AG04450 (cell line): ENCODE results near the gene APOC4. TPM values are rescaled to one million over a fixed set of nuclear protein-coding genes. Genes with fewer than 3 reads are reported as not detected.
"Not testable (repeated sequence)": the region's sequence is repeated elsewhere in the genome, so short reads cannot be mapped to it uniquely, and the experiment has no call there.

ENCODE experiments used
- CTCF ChIA-PET: fragments of 300-600, 350-600 bp; formaldehyde crosslinking; extraction: SDS; loops from one replicate; lab custom pipeline; 2022; ENCODE audit warnings: antibody characterized with exemption, inconsistent platforms; lab: Charles Lee
- POLR2A ChIA-PET: fragments of 350-600 bp; formaldehyde crosslinking; extraction: SDS; loops from one replicate; lab custom pipeline; 2021; ENCODE audit warnings: antibody characterized with exemption, inconsistent platforms; lab: Yijun Ruan, JAX
- DNase-seq: peaks from one replicate; pipeline ENCODE4 v3.0.0-alpha.2; 2011; ENCODE audit warnings: low read depth, low spot score
- H3K27ac ChIP-seq: one replicate; pipeline ENCODE4 v1.5.1; 2012; ENCODE audit warnings: low read depth, low read length, control low read depth
- H3K27me3 ChIP-seq: one replicate; pipeline ENCODE4 v1.6.0; 2012; ENCODE audit warnings: low read length; ENCODE audit not compliant: control insufficient read depth, insufficient read depth
- H3K4me3 ChIP-seq: 2 replicates; pipeline ENCODE4 v1.5.1; 2011; ENCODE audit warnings: mild to moderate bottlenecking, low read depth, low read length, control low read depth
- H3K9me3 ChIP-seq: 2 replicates; pipeline ENCODE4 v1.5.1; 2012; ENCODE audit warnings: low read length; ENCODE audit not compliant: control insufficient read depth, insufficient read depth
- polyA plus RNA-seq: library from polyadenylated mRNA; depleted of rRNA; stranded (reverse); fragments of >200 nt; gene quantifications from 2 replicates; pipeline ENCODE4 v1.2.3, GENCODE V29; 2011
- TF ChIP-seq, protein P1 (sequence below): IDR thresholded peaks from 2 replicates; pipeline ENCODE4 v1.5.1; 2011; ENCODE audit warnings: low read depth, low read length, control low read depth, inconsistent platforms

APOC4 gene
- polyA plus RNA-seq, 1 experiment, result not detected

GRCh38 chr19:44924243-44924725 lies 17.8 kb upstream of the APOC4 start:
- CTCF ChIA-PET, result interaction anchor here (0.9 to 3.4 kb wide), 2 partner anchors 21 to 28 kb away, joined by 3 to 10 read pairs; no protein-coding TSS in a partner anchor
- no peak overlapping the region for H3K27ac ChIP-seq
- POLR2A ChIA-PET, result no interaction called here

GRCh38 chr19:44925114-44925891 lies 16.7 kb upstream of the APOC4 start:
- H3K4me3 ChIP-seq, result no peak overlapping the region
- H3K9me3 ChIP-seq, result no peaks in the 10 kb centered on the region
- DNase-seq, result no peak
- H3K27ac ChIP-seq, result no peak overlapping the region
- ChIA-PET CTCF (interaction anchor here (0.6 to 3.4 kb wide), 4 partner anchors 19 to 46 kb away, joined by 3 to 10 read pairs (median 4); no protein-coding TSS in a partner anchor), POLR2A (interaction anchor here (0.6 kb wide), 1 partner anchor 13 kb away, joined by 9 read pairs; no protein-coding TSS in a partner anchor)
- TF ChIP-seq, protein P1, sequence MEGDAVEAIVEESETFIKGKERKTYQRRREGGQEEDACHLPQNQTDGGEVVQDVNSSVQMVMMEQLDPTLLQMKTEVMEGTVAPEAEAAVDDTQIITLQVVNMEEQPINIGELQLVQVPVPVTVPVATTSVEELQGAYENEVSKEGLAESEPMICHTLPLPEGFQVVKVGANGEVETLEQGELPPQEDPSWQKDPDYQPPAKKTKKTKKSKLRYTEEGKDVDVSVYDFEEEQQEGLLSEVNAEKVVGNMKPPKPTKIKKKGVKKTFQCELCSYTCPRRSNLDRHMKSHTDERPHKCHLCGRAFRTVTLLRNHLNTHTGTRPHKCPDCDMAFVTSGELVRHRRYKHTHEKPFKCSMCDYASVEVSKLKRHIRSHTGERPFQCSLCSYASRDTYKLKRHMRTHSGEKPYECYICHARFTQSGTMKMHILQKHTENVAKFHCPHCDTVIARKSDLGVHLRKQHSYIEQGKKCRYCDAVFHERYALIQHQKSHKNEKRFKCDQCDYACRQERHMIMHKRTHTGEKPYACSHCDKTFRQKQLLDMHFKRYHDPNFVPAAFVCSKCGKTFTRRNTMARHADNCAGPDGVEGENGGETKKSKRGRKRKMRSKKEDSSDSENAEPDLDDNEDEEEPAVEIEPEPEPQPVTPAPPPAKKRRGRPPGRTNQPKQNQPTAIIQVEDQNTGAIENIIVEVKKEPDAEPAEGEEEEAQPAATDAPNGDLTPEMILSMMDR, result no peak
- H3K27me3 ChIP-seq, result no peaks in the 10 kb centered on the region

More at GRCh38 chr19:44924243-44924725, 17.8 kb upstream of the APOC4 start:
- Histone ChIP-seq H3K9me3 (no peaks in the 10 kb centered on the region), H3K27me3 (no peaks in the 10 kb centered on the region), H3K4me3 (no peak overlapping the region)
- DNase-seq, result no peak
- TF ChIP-seq, protein P1, result no peak

DNA sequence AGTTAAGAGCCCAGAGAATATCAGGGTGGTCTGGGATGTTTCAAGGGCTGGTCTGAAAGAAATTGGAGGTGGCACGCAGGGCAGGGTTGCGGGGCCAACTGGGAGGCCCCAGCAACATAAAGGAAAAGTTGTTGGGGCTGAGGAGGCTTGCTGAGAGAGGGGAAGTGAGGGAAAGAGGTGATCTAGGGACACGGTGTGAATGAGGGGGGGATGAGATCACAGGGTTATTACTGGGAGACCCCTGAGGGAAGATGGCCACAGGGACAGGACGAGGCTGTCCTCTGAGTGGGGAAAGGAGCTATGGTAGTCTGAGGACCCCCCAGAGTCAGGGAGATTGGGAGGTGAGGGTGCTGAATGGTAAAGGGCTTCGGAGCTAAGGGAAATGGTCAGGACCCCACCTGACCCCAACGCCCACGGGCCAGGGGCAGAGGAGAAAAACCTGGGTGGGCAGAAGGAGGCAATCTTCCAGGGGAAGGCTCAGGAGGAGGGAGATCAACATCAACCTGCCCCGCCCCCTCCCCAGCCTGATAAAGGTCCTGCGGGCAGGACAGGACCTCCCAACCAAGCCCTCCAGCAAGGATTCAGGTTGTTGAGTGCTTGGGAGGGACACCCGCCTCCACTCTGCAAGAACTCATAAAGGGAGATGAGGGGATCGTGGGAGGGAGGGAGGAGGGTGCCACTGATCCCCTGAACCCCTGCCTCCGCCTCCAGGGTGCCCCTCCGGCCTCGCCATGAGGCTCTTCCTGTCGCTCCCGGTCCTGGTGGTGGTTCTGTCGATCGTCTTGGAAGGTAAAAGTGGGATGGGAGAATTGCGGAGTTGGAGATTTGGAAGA lies 15.6 kb upstream of the APOC4 start:
- CTCF ChIA-PET, result interaction anchor here (0.6 to 3.4 kb wide), 2 partner anchors 9 to 23 kb away, joined by 5 to 10 read pairs; no protein-coding TSS in a partner anchor
- H3K9me3 ChIP-seq, H3K27ac ChIP-seq, DNase-seq, H3K4me3 ChIP-seq, H3K27me3 ChIP-seq, POLR2A ChIA-PET: not testable (repeated sequence)

DNA sequence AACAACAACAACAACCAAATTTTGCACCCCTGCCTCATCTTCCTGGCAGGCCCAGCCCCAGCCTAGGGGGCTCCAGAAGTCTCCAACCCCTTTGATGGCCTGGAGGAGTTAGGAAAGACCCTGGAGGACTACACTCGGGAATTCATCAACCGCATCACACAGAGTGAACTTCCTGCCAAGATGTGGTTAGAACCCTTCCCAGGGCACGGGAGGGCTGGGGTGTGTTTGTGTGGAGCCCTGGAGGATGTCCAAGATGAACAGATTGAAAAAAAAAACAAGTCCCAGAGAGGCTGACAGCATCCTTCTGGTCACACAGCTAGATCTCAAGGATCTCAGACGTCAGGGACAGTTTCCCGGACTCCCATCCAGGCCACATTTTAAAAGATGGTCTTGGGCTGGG lies 14.3 kb upstream of the APOC4 start:
- POLR2A ChIA-PET, result interaction anchor here (0.7 kb wide), 1 partner anchor 10 kb away, joined by 3 read pairs; no protein-coding TSS in a partner anchor
- no peak for DNase-seq
- CTCF ChIA-PET, result no interaction called here
- TF ChIP-seq, protein P1, result no peak
- no peaks in the 10 kb centered on the region for H3K27me3 ChIP-seq
- H3K27ac ChIP-seq, result no peak overlapping the region
- no peaks in the 10 kb centered on the region for H3K9me3 ChIP-seq
- no peak overlapping the region for H3K4me3 ChIP-seq

- Histone ChIP-seq H3K27me3 (no peaks in the 10 kb centered on the region), H3K4me3 (no peak overlapping the region), H3K27ac (no peak overlapping the region), H3K9me3 (no peaks in the 10 kb centered on the region)
- ChIA-PET CTCF (no interaction called here), POLR2A (no interaction called here)
- TF ChIP-seq, protein P1, result no peak
- no peak for DNase-seq
Observed at GRCh38 chr19:44930088-44930487, 11.9 kb upstream of the APOC4 start.
